ENCODE measurements around the gene PCDHGA1. TPM values are rescaled to one million over a fixed set of nuclear protein-coding genes. Genes with fewer than 3 reads are reported as not detected.

Gene PCDHGA1
- total and polyA plus RNA-seq, 9 of the 15 experiments (the other 6 are each of a cell fraction or from before 2014, with no cell fraction given): 0.05 to 0.26 (median 0.18) TPM; not detected in 2

GRCh38 chr5:141419074-141419880 lies 89.0 kb downstream of the PCDHGA1 start (continued):
- TF ChIP-seq NEUROD1 (IDR thresholded peaks at IDR 0.05; ENCODE audit: borderline replicate concordance, low read depth, low read length, partially characterized antibody): no peak

GRCh38 chr5:141420855-141421488 lies 90.7 kb downstream of the PCDHGA1 start, which contains the start of gene PCDHGA11:
PCDHGA11 (plus strand) TSS chr5:141421051; CDS start chr5:141421228, 177 bp downstream.
- DNase-seq (ENCODE audit: extremely low read depth in 1 of 4, low spot score in 3 of 4) (peak; percentile 57 to 61 (median 59)), FAIRE-seq (peak; percentile 79), ATAC-seq (peak; percentile 83)
- peak within 1 kb of the TSS; percentile 17; the same call in 1 of the 2 replicates for H3K4me3 ChIP-seq
- H3K27ac ChIP-seq (ENCODE audit: extremely low read depth, low read depth, low read length): no peak within 1 kb of the TSS
- H3K9me3 ChIP-seq (replicated peaks; ENCODE audit: control insufficient read depth, insufficient read depth, low read depth, low read length): 0 out of 2 replicates have a peak, but pooled peaks cover 1% of the 10 kb centered on the region
- intact Hi-C loops (cut with micrococcal nuclease) (loop anchor here (2.0 to 5.0 kb wide), 2 partner anchors 91 to 138 kb away; no protein-coding TSS in a partner anchor), in situ Hi-C loops (cut with MboI) (loop anchor here (5.0 kb wide), 2 partner anchors 101 to 141 kb away; no protein-coding TSS in a partner anchor)
- 30% methylated on average over 40 of the region's 42 CpGs for WGBS (ENCODE audit: insufficient coverage, low coverage, missing lambda C conversion rate)
- H3K9me1 ChIP-seq (ENCODE audit: control insufficient read depth, insufficient read depth, low read length): no peaks in the 10 kb centered on the region
- no TSS peak for BruUV-seq (replicated peaks)
- ChIA-PET CTCF (ENCODE audit: low intra/inter-chr PET ratio) (interaction anchor here (0.6 to 2.0 kb wide), 8 partner anchors 9 to 519 kb away, joined by 3 to 6 read pairs (median 3); partner anchors contain the start of gene PCDHGA12), POLR2A (interaction anchor here (0.6 to 1.5 kb wide), 3 partner anchors 8 to 535 kb away, joined by 3 to 7 read pairs (median 5); partner anchors contain the start of gene PCDHGA10)
- H3K9ac ChIP-seq (ENCODE audit: insufficient read depth in 1 of 2, low read depth in 2 of 2, low read length in 2 of 2): no peak within 1 kb of the TSS
- H2AFZ ChIP-seq (ENCODE audit: low read depth, low read length): peak within 1 kb of the TSS; percentile 27; the same call in 1 of the 2 replicates
- no peaks in the 10 kb centered on the region for H3K36me3 ChIP-seq (ENCODE audit: control insufficient read depth, insufficient read depth, low read length)
- H3K4me1 ChIP-seq (replicated peaks in 1 of 2; ENCODE audit: control insufficient read depth in 2 of 2, insufficient read depth in 2 of 2, low read length in 2 of 2): peaks cover 0 to 23% of the 10 kb centered on the region in 2 experiments; a peak in 2 of 5 replicates
- peaks cover 0 to 37% of the 10 kb centered on the region in 2 experiments; a peak in 3 of 5 replicates for H3K27me3 ChIP-seq (ENCODE audit: control insufficient read depth in 2 of 2, insufficient read depth in 2 of 2, low read length in 2 of 2)
- H4K20me1 ChIP-seq (replicated peaks; ENCODE audit: control insufficient read depth, insufficient read depth, low read length): no peaks in the 10 kb centered on the region
- H3K4me2 ChIP-seq (ENCODE audit: insufficient read depth, low read length): peak within 1 kb of the TSS; percentile 52
- H3K79me2 ChIP-seq (ENCODE audit: control insufficient read depth, insufficient read depth, low read length): no peaks in the 10 kb centered on the region
- TF ChIP-seq SAFB2 (IDR thresholded peaks at IDR 0.05; ENCODE audit: borderline replicate concordance, low read depth, low read length, severe bottlenecking) (no peak), ZNF146 (CRISPR knock-in tag; IDR thresholded peaks at IDR 0.05; ENCODE audit: unreplicated experiment) (no peak), MTA3 (IDR thresholded peaks at IDR 0.05; ENCODE audit: borderline replicate concordance) (no peak), ELF1 (tag; IDR thresholded peaks at IDR 0.05) (no peak), RAD21 (CRISPR knock-in tag; conservative IDR thresholded peaks at IDR 0.05 in 1 of 2, IDR thresholded peaks at IDR 0.05 in 1 of 2) (peak; percentile 42 to 69), ZBTB33 (CRISPR knock-in tag; IDR thresholded peaks at IDR 0.05) (peak; percentile 73), OTX1 (CRISPR knock-in tag; IDR thresholded peaks at IDR 0.05) (no peak), KAT2B (IDR thresholded peaks at IDR 0.05; ENCODE audit: low read depth, low read length) (no peak), ESRRB (CRISPR knock-in tag; IDR thresholded peaks at IDR 0.05; ENCODE audit: borderline replicate concordance) (no peak), ZSCAN32 (CRISPR knock-in tag; IDR thresholded peaks at IDR 0.05) (no peak), ZNF347 (CRISPR knock-in tag; IDR thresholded peaks at IDR 0.05; ENCODE audit: low read depth) (no peak), CBFB (CRISPR knock-in tag; IDR thresholded peaks at IDR 0.05) (no peak), E2F1 (CRISPR knock-in tag; IDR thresholded peaks at IDR 0.05) (no peak)

Measured in K562 (cell line).